SH-SY5Y (cell line): Measurements from ENCODE around the gene OR5K2.

Source experiments
- GATA2 ChIP-seq: IDR thresholded peaks from 2 replicates; pipeline ENCODE4 v1.6.1; 2011; ENCODE audit warnings: mild to moderate bottlenecking, low read depth, low read length
- GATA3 ChIP-seq: IDR thresholded peaks from 2 replicates; pipeline ENCODE4 v1.6.1; 2011; ENCODE audit warnings: low read depth, mild to moderate bottlenecking, low read length, moderate library complexity

OR5K2 gene

DNA sequence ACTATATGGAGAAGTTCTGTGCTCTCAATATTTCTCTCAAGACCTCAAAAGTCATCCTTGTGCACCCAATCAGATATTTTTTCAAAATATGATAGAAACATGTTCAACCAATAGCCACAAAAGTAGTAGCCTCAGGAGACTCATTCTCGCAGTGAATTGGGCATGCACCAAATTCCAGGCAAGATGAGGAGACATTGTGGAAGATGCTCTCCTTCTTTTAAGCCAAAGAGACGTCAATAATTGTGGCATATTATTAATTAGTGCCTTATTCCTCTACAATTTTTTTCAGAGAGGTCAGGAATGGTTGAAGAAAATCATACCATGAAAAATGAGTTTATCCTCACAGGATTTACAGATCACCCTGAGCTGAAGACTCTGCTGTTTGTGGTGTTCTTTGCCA lies at the start of gene OR5K2:
OR5K2 (plus strand) TSS at position 301 of the 400 bp plus-strand sequence; CDS start at position 301, 0 bp downstream.
- TF ChIP-seq GATA2 (no peak), GATA3 (no peak)

DNA sequence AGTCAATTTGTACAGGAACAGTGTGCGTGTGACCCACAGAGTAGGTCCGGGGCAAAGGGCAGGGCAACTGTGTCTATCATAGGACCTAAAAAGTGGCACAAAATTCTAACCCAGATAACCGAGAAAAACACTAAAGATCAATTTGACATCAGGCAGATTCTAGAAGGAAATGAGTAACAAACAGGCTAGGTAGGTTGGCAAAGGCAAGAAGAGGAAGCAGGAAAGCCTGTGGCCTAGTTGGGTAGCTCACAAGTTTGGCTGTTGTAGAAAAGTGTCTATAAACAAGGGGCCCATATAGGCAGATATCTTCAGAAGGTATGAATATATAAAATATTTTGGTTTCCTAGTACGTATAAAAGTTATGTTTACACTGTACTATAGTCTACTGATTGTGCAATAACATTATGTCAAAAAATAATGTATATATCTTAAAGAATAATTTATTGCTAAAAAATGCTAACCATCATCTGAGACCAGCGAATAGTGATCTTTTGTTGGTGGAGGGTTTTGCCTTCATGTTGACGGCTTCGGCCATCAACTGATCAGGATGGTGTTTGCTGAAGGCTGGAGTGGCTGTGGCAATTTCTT lies 47.8 kb upstream of the OR5K2 start:
- TF ChIP-seq GATA2 = no peak

- TF ChIP-seq GATA3 (no peak), GATA2 (no peak)
Measured at GRCh38 chr3:98450372-98450771, 47.1 kb upstream of the OR5K2 start.

GRCh38 chr3:98453827-98454226 lies 43.7 kb upstream of the OR5K2 start:
- TF ChIP-seq GATA3 (no peak), GATA2 (no peak)

DNA sequence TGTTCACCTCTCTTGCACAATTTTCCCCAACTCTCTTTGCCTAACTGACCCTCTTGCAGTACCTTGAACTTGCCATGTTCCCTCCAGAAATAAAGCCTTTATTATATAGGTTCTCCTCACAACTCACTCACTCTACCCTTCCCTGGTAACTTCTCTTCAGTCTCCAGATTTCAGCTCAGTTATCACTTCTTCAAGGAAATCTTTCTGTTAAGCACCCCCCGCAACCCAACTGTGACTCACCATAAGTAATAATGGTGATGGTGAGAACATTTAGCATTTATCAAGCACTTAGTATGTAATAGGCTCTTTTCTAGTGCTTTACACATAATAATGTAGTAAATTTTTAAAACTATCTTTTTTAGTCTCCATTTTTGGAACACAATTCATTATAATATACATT lies 42.6 kb upstream of the OR5K2 start:
- TF ChIP-seq GATA3 (no peak), GATA2 (no peak)

GRCh38 chr3:98457543-98457942 lies 39.9 kb upstream of the OR5K2 start:
- no peak for TF ChIP-seq GATA3
- TF ChIP-seq GATA2 = no peak

- TF ChIP-seq GATA2 (no peak), GATA3 (no peak)
Measured at GRCh38 chr3:98460220-98460619, 37.3 kb upstream of the OR5K2 start.

GRCh38 chr3:98462901-98463300 lies 34.6 kb upstream of the OR5K2 start, which contains the start of gene OR5K1:
OR5K1 (plus strand) TSS chr3:98463201; CDS start chr3:98469577, 6,376 bp downstream.
- TF ChIP-seq GATA3 = no peak
- TF ChIP-seq GATA2 = no peak

DNA sequence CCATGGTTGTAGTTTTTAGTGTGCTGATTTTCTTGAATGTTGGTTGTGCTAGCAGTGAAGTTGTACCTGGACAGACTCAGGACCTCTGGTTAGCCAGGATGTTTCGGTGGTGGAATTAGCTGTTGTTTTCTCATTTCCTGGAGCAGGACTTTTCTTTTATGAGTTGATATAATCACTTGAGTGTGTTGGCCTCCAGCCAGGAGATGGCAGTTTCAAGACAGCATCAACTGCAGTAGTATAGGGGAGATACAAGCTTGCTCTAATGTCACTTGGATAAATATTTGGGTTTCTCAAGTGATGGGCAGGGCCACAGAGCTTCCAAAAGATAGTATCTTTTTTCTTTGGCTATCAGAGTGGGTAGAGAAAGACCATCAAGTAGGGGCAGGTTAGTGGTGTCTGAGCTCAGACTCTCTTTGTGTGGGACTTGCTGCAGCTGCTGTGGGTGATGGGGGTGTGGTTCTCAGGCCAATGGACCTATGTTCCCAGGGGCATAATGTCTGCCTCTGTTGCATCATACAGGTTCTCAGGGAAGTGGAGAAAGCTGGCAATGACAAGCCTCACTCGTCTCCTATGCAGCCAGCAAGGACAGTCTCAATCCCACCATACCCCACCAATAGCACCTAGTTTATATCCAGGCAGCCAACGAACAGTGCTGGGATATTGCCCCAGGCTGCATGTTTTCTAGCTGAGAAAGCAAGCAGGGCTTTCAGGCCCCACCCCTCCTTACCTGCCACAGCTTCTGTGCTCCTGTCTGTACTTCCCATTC lies 14.6 kb upstream of the OR5K2 start:
- no peak for TF ChIP-seq GATA3
- TF ChIP-seq GATA2 = no peak

- TF ChIP-seq GATA3 = no peak
- no peak for TF ChIP-seq GATA2
Measured at GRCh38 chr3:98483626-98484025, 13.9 kb upstream of the OR5K2 start.

- TF ChIP-seq GATA2 = no peak
- TF ChIP-seq GATA3 = no peak
Measured at GRCh38 chr3:98500019-98500418, 2.5 kb downstream of the OR5K2 start.

DNA sequence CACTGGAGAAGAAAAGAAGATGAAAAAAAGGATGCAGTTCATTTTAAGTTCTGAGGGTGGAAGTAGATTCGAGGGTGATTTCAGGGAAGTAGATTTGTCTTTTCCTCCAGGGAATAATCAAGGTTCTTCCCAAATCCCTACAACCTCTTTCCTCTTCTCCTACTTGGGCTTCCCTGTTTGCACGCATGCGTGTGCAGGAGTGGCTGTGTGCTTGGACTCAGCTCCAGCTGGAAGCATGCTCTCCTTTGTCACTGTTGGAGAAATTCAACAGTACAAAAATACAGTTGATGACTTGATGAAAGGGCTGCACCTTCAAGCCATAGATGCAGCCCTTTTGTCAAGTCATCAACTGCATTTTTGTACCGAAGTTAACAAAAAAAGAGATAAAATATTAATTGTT lies 3.8 kb downstream of the OR5K2 start:
- TF ChIP-seq GATA3 (no peak), GATA2 (no peak)

- TF ChIP-seq GATA3 (no peak), GATA2 (no peak)
Measured at GRCh38 chr3:98501863-98502576, 4.5 kb downstream of the OR5K2 start.

DNA sequence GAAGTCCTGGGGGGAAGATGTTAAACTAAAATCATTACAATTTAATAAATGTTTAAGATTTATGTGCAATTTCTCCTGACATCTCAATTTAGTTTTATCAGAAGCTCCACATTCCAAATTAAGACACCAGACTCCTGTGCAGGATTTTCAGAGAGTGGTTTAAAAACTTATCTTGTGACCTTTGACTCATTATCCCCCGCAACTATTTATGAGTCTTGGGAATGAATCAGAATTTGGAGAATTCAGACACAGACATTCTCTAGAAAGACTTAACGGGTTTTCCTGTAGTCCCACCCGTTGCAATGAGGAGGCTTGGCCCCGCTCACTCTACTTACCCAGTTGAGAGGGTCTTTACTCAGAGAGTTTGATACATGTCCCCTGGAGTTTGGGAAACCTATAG lies 7.1 kb downstream of the OR5K2 start:
- TF ChIP-seq GATA3 (no peak), GATA2 (no peak)

DNA sequence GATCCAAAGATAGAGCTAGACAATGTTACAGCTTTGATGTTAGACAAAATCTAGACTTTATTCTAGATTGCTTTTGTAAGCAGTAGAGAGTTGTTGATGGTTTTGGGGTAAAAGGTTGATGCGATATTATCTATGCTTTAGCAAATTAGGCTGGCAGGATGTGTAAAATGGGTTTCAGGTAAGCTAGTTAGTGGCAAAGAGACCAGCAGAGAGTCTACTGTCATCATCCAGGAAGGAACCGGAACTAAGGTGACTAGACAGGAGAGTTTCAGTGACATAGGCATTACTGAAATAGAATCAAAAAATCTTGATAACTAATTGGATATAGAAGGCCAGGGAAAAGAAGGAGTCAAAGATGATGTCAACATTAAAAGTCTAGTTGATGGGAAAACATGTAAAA lies 11.1 kb downstream of the OR5K2 start:
- TF ChIP-seq GATA2 (no peak), GATA3 (no peak)
